ENCODE results near the gene CPHXL2. TPM values are rescaled to one million over a fixed set of nuclear protein-coding genes. Genes with fewer than 3 reads are reported as not detected.

Gene CPHXL2
- total RNA-seq, 1 donor from 2014 or later, result not detected

DNA sequence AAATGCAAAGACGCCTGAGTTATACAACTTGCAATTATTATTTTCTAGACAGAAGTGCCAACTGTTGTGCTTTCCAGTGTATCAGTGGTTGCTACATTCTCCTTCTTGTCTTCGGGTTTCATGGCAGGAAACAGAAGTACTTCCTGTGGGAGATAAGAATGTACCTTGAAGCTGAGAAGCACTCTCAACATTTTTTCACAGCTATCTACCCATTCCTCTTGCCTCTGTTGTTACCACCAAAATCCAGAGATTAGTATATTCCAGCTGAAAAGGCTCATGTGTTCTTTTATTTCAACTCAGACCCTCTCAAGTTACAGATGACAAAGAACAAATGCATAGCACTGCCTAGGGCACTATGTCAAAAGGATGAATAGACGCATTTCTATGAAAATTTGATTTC lies 49.0 kb downstream of the CPHXL2 start:
- intact Hi-C loops (cut with micrococcal nuclease), result loop anchor here (10.0 kb wide), 1 partner anchor 643 kb away; the partner anchor contains the start of gene WDR59
- peak overlapping the region; percentile 49 for H3K4me3 Mint-ChIP-seq
- no peaks in the 10 kb centered on the region for H3K27me3 Mint-ChIP-seq
- H3K4me1 Mint-ChIP-seq, result peaks cover 26% of the 10 kb centered on the region
- H3K27ac Mint-ChIP-seq, result peak overlapping the region; percentile 78
- no peak for DNase-seq
- peaks cover 74% of the 10 kb centered on the region for H3K36me3 Mint-ChIP-seq (ENCODE audit: low read depth)
- no peaks in the 10 kb centered on the region for H3K9me3 Mint-ChIP-seq

DNA sequence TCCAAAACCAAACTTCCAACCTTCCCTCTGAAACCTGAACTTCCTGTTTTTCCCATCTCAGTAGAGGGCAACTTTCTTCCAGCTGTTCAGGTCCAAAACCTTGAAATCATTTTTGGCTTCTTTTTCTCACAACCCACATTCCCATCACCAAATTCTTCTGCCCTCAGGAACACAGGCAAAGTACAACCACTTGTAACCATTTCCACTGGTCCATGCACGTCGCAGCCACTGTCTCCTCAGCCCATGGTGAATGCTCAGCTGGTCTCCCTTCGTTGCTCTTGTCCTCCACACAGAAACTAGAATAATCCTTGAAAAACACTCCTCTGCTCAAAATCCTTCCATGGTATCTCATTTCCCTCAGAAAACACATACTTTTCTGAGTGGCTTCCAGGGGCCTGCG lies 50.0 kb downstream of the CPHXL2 start:
- H3K27me3 Mint-ChIP-seq, result no peaks in the 10 kb centered on the region
- peak overlapping the region; percentile 30 for H3K27ac Mint-ChIP-seq
- no peak overlapping the region for H3K4me3 Mint-ChIP-seq
- peaks cover 67% of the 10 kb centered on the region for H3K36me3 Mint-ChIP-seq (ENCODE audit: low read depth)
- H3K9me3 Mint-ChIP-seq, result no peaks in the 10 kb centered on the region
- H3K4me1 Mint-ChIP-seq, result peaks cover 32% of the 10 kb centered on the region
- intact Hi-C loops (cut with micrococcal nuclease), result loop anchor here (10.0 kb wide), 1 partner anchor 642 kb away; the partner anchor contains the start of gene WDR59
- DNase-seq, result no peak

DNA sequence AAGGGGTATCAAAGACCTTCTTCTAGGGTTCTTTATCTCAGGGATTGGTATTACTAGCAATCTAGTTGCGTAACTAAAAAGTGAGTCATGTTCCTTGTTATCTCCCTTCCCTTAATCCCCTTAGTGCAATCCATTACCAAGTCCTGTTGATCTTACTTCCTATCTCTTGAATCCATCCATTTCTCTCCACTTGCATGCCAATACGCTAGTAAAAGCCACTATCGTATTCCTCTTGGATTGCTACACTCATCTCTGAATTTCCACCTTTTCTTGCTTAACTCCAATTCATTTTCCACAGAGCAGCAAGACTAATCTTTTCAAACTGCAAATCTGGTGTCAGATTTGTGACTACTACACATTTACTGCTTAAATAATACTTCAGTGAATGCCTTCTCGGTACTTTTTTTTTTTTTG lies 51.9 kb downstream of the CPHXL2 start:
- H3K9me3 Mint-ChIP-seq, result no peaks in the 10 kb centered on the region
- no peaks in the 10 kb centered on the region for H3K27me3 Mint-ChIP-seq
- H3K27ac Mint-ChIP-seq, result peak overlapping the region; percentile 19
- no peak for DNase-seq
- H3K4me1 Mint-ChIP-seq, result peaks cover 45% of the 10 kb centered on the region
- H3K4me3 Mint-ChIP-seq, result peak overlapping the region; percentile 4
- H3K36me3 Mint-ChIP-seq (ENCODE audit: low read depth), result peaks cover 62% of the 10 kb centered on the region
- intact Hi-C loops (cut with micrococcal nuclease), result loop anchor here (5.0 to 10.0 kb wide), 2 partner anchors 640 to 1328 kb away; partner anchors contain the start of genes PSMD7 and WDR59

DNA sequence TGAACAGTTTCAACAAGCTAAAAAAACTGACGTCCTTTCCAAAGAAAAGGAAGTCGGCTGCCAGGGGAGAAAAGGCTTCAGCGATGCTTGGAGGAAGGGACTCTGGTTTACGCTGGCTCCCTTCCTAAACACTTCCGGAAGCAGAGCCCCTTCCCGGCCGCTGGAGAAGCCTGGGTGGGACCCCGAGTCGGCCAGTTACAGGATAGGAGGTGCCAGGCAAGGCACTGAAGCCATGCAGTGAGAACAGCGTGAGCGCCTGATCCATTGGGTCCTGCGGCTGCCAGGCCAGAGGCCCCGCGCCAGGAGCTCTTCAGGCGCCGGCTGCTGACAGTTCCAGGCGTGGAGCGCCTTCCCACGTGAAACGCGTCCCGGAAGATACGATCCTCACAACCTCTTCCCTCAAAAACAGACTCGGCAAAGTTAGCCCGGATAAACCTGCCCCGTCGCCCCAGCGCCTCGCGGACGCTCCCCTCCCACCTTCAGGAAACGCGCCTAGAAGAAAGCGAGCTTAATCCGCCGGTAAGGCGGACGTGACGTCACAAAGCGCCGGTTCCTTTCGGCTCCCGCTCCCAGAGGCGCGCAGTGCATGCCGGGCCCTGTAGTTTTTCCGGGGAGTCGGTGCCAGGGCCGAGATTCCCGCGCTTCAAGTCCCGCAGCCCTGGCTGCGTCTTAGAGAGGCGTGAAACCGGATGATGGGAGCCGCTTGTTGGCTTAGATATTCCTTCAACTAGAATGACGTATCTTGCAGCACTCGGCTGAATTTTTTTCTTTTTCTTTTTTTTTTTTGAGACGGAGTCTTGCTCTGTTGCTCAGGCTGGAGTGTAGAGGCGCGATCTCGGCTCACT lies 53.8 kb downstream of the CPHXL2 start, which contains the start of gene ADAT1:
TSS of gene ADAT1 (minus strand) at position 521 of the 845 bp plus-strand sequence. CDS start 2,482 bp downstream, outside the sequence.
- peaks cover 54% of the 10 kb centered on the region for H3K36me3 Mint-ChIP-seq (ENCODE audit: low read depth)
- H3K4me1 Mint-ChIP-seq, result peaks cover 31% of the 10 kb centered on the region
- peak within 1 kb of the TSS; percentile 97 for H3K4me3 Mint-ChIP-seq
- peak within 1 kb of the TSS; percentile 97 for H3K27ac Mint-ChIP-seq
- intact Hi-C loops (cut with micrococcal nuclease), result loop anchor here (1.0 to 10.0 kb wide), 8 partner anchors 24 to 1326 kb away; partner anchors contain the start of genes CFDP1, GABARAPL2, KARS1 and PSMD7
- H3K27me3 Mint-ChIP-seq, result no peaks in the 10 kb centered on the region
- no peaks in the 10 kb centered on the region for H3K9me3 Mint-ChIP-seq
- DNase-seq, result peak; percentile 99

DNA sequence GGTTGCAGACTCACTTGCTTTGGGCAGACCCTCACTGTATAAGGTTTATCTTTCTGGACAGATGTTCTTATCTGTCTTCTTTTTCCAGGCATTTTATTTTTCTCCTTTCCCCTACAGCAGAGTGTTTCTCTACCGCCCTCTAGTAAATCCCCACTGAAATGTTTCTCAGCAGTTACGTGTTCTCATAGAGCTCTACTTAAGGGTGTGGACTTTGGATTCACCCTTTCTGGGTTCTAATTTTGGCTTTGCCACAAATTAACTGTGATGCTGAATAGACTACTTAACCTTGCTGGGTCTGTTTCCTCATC lies 55.7 kb downstream of the CPHXL2 start:
- intact Hi-C loops (cut with micrococcal nuclease), result loop anchor here (5.0 to 10.0 kb wide), 2 partner anchors 636 to 1324 kb away; partner anchors contain the start of genes PSMD7 and WDR59
- Mint-ChIP-seq H3K27ac (no peak overlapping the region), H3K4me3 (peak overlapping the region; percentile 97), H3K36me3 (ENCODE audit: low read depth) (peaks cover 50% of the 10 kb centered on the region), H3K4me1 (peaks cover 31% of the 10 kb centered on the region), H3K27me3 (no peaks in the 10 kb centered on the region), H3K9me3 (no peaks in the 10 kb centered on the region)
- peak; percentile 66 for DNase-seq

DNA sequence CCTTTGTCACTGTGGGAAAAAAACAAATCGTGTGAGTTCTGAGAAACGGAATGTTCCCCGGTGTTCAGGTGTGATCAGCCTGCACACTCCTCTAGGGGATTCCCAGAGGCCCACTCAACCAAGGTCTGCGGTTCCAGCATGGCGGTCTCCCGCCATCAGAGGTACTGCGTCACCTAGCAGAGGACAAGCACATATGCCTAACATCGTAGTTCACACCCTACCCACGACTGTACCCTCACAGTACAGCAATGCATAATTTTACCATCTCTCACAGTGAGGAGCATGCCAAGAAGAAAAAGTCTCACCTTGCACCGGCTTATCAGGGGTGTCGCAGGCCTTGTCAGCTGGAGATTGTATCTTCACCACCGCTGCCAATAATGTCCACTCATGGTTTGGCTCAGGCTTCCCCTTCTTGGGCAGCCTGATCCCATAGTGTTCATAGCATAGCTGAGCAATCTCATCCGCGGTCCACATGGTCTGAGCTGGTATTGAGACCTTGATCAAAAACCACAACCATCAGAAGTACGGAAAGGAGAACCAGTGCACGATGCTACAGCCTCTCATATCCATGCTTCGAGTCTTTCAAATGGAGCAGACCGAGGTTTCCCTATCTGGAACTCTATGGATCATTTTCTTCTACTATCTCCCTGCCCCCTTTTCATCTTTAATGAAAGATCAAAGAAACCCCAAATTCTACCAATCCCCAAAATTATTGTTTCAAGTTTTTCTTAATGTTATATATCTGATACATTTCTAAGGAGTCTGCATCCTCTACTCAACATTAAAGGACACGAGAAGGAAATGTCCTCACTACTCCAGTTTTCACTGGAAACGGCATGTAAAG lies 56.3 kb downstream of the CPHXL2 start:
- intact Hi-C loops (cut with micrococcal nuclease), result loop anchor here (5.0 to 10.0 kb wide), 2 partner anchors 636 to 1323 kb away; partner anchors contain the start of genes PSMD7 and WDR59
- Mint-ChIP-seq H3K27me3 (no peaks in the 10 kb centered on the region), H3K9me3 (no peaks in the 10 kb centered on the region), H3K36me3 (ENCODE audit: low read depth) (peaks cover 48% of the 10 kb centered on the region), H3K4me3 (no peak overlapping the region), H3K27ac (no peak overlapping the region), H3K4me1 (peaks cover 31% of the 10 kb centered on the region)
- no peak for DNase-seq

DNA sequence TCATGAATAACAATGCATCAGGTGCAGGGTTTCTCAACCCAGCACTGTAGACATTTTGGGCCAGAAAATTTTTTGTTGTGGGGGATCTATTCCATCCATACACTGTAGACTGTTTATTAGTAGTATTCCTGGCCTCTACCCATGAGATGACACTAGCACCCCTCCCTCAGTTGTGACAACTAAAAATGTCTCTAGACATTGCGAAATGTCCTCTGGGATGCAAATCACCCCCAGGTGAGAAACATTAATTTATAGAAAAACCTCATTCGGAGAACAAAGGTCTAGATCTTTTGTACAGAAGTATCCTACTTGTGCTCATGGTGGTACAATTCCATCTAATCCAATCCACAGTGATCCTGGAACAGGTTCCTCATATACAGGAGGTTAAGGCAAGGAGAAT lies 58.0 kb downstream of the CPHXL2 start:
- Mint-ChIP-seq H3K36me3 (ENCODE audit: low read depth) (peaks cover 54% of the 10 kb centered on the region), H3K27me3 (no peaks in the 10 kb centered on the region), H3K4me1 (peaks cover 29% of the 10 kb centered on the region), H3K27ac (no peak overlapping the region), H3K9me3 (no peaks in the 10 kb centered on the region), H3K4me3 (no peak overlapping the region)
- intact Hi-C loops (cut with micrococcal nuclease), result no loop called here
- no peak for DNase-seq

DNA sequence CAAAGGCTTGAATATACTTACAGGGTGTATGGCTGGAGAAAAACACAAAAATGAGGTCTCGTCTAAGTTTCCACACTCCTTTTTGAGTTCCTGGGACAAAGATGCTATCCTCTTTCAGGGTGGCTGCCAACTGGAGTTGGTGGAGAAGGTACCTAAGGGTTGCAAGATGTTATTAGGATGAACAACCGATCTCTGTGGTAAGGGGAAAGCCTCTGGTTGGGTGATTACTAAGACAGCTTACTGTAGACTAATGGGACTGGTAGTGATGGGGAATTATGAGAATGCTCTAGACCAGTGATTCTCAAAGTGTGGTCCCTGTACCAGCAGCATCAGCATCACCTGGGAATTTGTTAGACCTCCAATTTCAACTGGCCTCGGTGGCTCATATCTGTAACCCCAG lies 59.7 kb downstream of the CPHXL2 start:
- Mint-ChIP-seq H3K4me1 (peaks cover 27% of the 10 kb centered on the region), H3K27me3 (no peaks in the 10 kb centered on the region), H3K9me3 (no peaks in the 10 kb centered on the region), H3K4me3 (no peak overlapping the region), H3K27ac (peak overlapping the region; percentile 17), H3K36me3 (ENCODE audit: low read depth) (peaks cover 65% of the 10 kb centered on the region)
- intact Hi-C loops (cut with micrococcal nuclease), result no loop called here
- no peak for DNase-seq

DNA sequence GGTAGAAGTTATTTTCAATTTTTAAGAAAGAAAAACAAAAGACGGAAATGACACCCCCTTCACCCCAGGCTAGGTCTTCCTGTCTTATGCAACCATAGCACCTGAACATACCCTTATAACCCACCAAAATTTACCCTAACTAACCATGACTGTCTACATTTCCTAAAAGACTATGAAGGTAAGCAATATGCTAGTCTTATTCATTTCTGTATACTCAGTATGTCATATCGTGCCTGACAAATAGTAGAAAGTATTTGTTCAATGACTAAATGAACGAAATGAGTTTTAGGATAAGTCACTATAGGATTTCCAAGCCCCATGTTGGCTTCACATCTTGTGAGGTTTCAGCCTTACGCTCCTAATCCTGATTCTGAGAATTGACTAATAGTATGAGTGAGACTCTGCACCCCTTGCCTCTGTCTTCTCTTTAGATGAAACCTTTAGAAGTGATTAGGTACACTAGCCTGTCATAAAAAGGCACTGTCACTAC lies 60.2 kb downstream of the CPHXL2 start:
- Mint-ChIP-seq H3K27me3 (no peaks in the 10 kb centered on the region), H3K4me1 (peaks cover 21% of the 10 kb centered on the region), H3K9me3 (no peaks in the 10 kb centered on the region), H3K36me3 (ENCODE audit: low read depth) (peaks cover 66% of the 10 kb centered on the region), H3K27ac (peak overlapping the region; percentile 62), H3K4me3 (peak overlapping the region; percentile 35)
- intact Hi-C loops (cut with micrococcal nuclease), result no loop called here
- DNase-seq, result no peak

DNA sequence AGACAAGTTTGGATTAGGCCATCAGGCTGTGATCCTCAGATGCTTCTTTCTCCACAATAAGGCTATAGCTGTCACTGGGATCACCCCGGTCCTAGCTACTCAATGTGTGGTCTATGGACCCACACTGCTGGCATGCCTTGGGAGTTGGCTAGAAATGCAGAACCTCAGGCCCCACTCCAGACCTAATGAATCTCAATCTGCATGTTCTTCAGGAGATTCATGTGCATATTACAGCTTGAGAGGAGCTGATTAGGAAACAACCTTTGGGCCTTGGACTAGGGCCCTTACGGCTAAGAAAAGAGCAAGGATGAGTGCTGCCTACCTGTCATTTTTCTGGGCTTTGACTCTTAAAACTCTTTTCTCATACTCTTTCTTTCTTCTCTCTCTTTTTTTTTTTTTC lies 61.2 kb downstream of the CPHXL2 start:
- intact Hi-C loops (cut with micrococcal nuclease), result no loop called here
- no peaks in the 10 kb centered on the region for H3K9me3 Mint-ChIP-seq
- H3K4me3 Mint-ChIP-seq, result no peak overlapping the region
- no peak for DNase-seq
- no peaks in the 10 kb centered on the region for H3K27me3 Mint-ChIP-seq
- peaks cover 64% of the 10 kb centered on the region for H3K36me3 Mint-ChIP-seq (ENCODE audit: low read depth)
- no peak overlapping the region for H3K27ac Mint-ChIP-seq
- H3K4me1 Mint-ChIP-seq, result peaks cover 13% of the 10 kb centered on the region

DNA sequence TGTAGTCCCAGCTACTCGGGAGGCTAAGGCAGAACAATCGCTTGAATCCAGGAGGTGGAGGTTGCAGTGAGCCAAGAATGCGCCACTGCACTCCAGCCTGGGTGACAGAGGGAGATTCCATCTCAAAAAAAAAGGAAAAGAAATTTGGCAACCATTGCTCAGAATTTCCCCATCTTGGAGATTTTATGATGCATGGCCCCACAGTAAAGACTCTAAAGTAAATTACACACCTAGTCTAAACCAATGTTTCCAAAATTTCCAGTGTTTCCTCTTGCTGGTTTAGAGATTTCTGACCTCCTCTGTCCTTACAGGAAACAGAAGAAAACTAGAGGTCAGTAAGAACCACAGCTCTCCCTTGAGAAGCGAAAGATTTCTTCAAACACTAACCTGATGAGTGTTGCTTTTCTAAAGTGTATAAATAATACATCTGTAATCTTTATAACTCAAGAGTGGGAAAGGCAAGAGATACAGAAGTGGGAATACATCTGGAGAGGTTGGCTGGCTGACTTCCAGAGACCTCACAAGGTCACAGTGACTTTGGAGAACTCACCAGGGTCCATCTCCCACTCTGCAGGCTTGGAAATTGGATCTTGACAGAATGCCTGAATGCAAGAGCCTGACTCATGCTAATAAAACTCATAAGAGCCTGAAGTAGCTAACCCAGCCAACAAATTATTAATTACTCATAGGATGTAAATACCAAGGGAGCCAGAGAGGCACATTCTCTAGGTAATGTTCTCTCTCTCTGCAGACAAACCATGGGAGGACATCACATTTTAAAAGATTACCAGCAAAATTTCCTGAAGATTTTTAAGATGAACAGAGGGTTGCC lies 62.5 kb downstream of the CPHXL2 start:
- intact Hi-C loops (cut with micrococcal nuclease), result no loop called here
- no peak for DNase-seq
- H3K27ac Mint-ChIP-seq, result no peak overlapping the region
- H3K4me3 Mint-ChIP-seq, result no peak overlapping the region
- peaks cover 9% of the 10 kb centered on the region for H3K4me1 Mint-ChIP-seq
- no peaks in the 10 kb centered on the region for H3K27me3 Mint-ChIP-seq
- peaks cover 62% of the 10 kb centered on the region for H3K36me3 Mint-ChIP-seq (ENCODE audit: low read depth)
- H3K9me3 Mint-ChIP-seq, result no peaks in the 10 kb centered on the region
